Stimulated activated CD4-positive, alpha-beta T cell treated with anti-CD3 and anti-CD28 coated beads, Interleukin-15, amount 100 ng/mL, for 24 hours (primary cell): ENCODE data around the gene UQCR10.
"Not testable (repeated sequence)": the region's sequence is repeated elsewhere in the genome, so short reads cannot be mapped to it uniquely, and the experiment has no call there.

Source experiments
- DNase-seq: peaks from one replicate; pipeline ENCODE4 v3.0.0-alpha.2; 2020

UQCR10 gene

DNA sequence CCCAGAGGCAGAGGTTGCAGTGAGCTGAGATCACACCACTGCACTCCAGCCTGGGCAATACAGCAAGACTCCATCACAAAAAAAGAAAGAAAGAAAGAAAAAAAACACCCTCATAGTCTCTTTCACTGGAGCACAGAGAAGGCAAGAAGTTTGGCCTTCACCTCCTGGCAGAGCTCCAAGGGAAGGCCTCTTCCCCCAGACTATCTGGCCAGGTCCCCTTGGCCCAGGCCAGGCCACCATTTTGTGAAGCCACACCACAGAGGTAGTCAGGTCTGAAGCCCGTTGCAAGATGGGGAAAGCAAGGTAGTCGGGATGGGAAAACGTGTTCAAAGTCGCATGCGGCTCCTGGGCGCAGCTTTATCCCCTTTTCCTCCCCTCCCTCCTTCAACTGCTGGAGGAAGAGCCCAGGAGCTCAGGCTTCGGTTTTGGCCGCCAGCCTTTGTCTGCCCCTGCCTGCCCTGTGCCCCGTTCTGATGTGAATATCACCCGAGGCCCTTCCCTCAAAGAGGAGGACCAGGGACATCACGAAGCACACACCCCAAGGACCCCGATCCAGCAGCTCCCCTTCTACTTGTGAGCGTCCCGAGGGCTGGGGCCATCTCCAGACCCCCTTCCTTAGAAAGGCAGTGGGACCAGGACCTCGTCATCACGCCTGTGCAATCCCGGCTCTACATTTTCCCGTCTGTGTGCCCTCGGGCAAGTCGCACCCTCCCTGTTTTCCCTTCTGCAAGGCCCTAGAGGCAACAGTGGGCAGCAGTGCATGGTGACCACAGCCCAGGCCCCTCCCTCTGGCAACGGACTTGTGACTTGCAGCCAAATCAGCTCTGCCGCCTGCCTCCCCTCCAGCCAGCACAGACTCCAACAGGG, 29.7 kb upstream of the UQCR10 start:
- no peak for DNase-seq

DNA sequence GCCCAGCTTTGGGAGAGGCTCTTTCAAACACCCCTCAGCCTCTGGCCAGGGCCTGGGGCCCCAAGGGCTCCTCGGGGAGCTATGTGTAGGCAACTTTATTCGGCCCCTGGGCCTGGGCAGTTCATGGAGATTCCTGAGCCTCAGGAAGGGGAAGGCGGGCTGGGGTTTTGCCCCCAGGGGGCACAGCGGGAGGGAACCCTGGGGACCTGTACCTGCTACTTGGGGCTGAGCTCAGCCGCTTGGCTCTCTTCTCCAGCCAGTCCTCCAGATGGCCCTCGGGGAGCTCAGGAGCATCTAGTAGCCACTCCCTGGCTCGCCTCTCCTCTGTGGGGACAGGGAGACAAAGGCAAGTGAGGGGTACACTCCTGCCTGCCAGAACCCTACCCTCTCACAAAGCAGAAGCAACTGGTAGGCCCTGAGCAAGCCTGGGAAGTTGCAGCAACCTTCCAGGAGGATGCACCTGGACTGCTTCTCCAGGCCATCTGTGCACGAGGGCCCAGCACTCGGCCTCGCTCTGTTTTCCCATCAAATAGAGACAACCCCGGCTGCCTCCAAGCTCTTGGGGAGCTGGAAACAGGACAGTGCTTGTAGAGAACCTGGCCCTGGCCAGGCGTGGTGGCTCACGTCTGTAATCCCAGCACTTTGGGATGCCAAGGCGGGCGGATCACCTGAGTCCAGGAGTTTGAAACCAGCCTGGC, 28.9 kb upstream of the UQCR10 start:
- no peak for DNase-seq

- no peak for DNase-seq
These were observed 27.8 kb upstream of the UQCR10 start for GRCh38 chr22:29739346-29739875.

GRCh38 chr22:29740216-29740615, 27.0 kb upstream of the UQCR10 start:
- DNase-seq, result no peak

GRCh38 chr22:29741926-29742325, 25.2 kb upstream of the UQCR10 start:
- DNase-seq, result no peak

GRCh38 chr22:29742326-29742725, 24.8 kb upstream of the UQCR10 start:
- DNase-seq, result no peak

DNA sequence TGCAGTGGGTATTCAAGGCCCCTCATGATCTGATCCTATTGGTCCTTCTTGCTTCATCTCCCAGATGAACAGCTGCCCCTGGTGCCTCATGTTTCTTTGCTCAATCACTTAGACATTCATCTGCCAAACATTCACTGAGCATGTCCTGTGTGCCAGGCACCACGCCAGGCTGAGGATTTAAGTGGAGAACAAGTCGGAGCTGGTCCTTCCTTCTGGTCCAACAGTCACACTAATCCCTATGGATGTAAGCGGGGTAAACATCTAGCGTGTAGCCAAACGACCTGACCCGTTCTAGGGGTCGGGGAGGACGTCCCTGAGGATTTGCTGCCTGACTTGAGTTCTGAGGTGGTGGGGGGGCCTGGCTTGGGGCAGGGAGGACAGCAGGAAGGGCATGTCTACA, 22.3 kb upstream of the UQCR10 start:
- no peak for DNase-seq

GRCh38 chr22:29747832-29748231, 19.3 kb upstream of the UQCR10 start:
- no peak for DNase-seq

GRCh38 chr22:29748248-29748893, 18.8 kb upstream of the UQCR10 start:
- no peak for DNase-seq

DNA sequence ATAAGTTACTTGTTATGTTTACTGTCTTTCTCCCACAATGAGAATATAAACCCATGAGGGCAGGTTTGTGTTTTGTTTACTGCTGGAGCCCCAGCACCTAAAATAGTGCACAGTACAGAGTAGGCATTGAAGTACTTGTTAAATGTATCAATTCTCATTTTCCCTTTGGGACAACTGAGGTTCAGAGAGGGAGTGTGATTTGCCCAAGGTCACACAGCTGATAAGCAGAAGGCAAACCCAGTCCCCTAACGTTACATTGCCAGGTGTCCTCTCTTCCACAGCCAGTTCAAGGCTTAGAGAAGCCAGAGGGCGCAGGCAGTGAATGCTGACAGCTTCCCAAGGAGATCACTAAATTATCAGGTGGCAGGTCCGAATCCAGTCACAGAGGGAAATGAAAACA, 17.1 kb upstream of the UQCR10 start:
- no peak for DNase-seq

GRCh38 chr22:29750559-29751538, 16.3 kb upstream of the UQCR10 start:
- DNase-seq, result peak; percentile 22

GRCh38 chr22:29751669-29752068, 15.5 kb upstream of the UQCR10 start:
- no peak for DNase-seq

GRCh38 chr22:29753808-29754657, 13.1 kb upstream of the UQCR10 start:
- DNase-seq, result no peak

- DNase-seq, result not testable (repeated sequence)
These were observed 12.3 kb upstream of the UQCR10 start for GRCh38 chr22:29754658-29755395.

- DNase-seq, result no peak
These were observed 11.3 kb upstream of the UQCR10 start for GRCh38 chr22:29755889-29756288.

DNA sequence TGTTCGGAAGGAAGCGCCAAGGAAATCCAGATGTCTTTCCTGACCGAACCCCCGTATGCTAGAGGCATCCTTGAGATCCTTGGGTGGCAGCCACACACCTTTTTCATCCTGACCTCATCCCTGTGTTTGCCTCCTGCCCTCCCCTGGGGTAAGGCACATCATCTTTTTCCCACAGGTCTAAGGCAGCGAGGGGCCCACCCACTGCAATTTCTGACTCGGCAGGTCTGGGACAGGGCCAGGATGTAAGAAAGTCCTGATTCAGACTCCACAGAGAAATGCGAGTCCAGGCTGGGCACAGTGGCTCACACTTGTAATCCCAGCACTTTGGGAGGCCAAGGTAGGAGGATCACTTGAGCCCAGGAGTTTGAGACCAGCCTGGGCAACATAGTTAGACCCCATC, 10.8 kb upstream of the UQCR10 start:
- no peak for DNase-seq

GRCh38 chr22:29757096-29757495, 10.1 kb upstream of the UQCR10 start:
- DNase-seq, result no peak

DNA sequence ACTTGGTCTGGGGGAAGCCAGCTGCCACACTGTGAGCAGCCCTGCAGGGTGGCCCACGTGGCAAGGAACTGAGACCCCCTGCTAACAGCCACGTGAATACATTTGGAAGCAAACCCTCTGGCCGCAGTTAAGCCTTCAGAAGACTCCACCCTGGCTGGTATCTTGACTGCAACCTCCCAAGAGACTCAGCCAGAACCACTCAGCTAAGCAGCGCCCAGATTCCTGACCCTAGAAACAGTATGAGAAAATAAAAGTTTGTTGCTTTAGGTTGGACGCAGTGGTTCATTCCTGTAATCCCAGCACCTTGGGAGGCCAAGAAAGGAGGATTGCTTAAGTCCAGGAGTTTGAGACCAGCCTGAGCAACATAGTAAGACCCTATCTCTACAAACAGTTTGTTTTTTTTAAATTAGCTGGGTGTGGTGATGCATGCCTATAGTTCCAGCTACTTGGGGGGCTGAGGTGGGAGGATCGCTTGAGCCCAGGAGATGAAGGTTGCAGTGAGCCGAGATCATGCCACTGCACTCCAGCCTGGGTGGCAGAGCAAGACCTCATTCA, 9.0 kb upstream of the UQCR10 start:
- DNase-seq, result no peak

- no peak for DNase-seq
These were observed 8.2 kb upstream of the UQCR10 start for GRCh38 chr22:29758959-29759358.

- DNase-seq, result no peak
These were observed 4.9 kb upstream of the UQCR10 start for GRCh38 chr22:29762263-29762662.
